NOMO-1 treated with DMSO at 0.1 percent for 48 hours (cell line): Measurements from ENCODE around the gene KLHDC4.
"Not testable (repeated sequence)": the region's sequence is repeated elsewhere in the genome, so short reads cannot be mapped to it uniquely, and the experiment has no call there.

Source experiments
- DNase-seq: peaks from one replicate; lab custom pipeline; 2025; ENCODE audit not compliant: unreplicated experiment; lab: John Stamatoyannopoulos, UW

KLHDC4 gene

DNA sequence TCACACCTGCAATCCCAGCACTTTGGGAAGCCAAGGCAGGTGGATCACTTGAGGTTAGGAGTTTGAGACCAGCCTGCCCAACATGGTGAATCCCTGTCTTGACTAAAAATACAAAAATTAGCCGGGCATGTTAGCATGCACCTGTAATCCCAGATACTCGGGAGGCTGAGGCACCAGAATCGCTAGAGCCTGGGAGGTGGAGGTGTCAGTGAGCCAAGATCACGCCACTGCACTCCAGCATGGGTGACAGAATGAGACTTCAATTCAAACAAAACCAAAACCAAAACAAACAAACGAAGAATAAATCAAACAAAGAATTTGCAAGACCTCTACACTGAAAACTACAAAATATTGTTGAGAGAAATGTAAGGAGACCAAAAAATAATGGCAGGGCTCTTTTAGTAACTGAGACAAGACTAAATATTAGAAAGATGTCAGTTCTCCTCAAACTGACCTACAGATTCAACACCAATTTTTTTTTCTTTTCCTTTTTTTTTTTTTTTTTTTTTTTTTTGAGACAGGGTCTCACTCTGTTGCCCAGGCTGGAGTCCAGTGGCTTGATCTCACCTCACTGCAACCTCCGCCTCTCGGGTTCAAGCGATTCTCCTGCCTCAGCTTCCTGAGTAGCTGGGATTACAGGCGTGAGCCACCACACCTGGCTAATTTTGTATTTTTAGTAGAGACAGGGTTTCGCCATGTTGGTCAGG is 23.1 kb upstream of the KLHDC4 start:
- not testable (repeated sequence) for DNase-seq

DNA sequence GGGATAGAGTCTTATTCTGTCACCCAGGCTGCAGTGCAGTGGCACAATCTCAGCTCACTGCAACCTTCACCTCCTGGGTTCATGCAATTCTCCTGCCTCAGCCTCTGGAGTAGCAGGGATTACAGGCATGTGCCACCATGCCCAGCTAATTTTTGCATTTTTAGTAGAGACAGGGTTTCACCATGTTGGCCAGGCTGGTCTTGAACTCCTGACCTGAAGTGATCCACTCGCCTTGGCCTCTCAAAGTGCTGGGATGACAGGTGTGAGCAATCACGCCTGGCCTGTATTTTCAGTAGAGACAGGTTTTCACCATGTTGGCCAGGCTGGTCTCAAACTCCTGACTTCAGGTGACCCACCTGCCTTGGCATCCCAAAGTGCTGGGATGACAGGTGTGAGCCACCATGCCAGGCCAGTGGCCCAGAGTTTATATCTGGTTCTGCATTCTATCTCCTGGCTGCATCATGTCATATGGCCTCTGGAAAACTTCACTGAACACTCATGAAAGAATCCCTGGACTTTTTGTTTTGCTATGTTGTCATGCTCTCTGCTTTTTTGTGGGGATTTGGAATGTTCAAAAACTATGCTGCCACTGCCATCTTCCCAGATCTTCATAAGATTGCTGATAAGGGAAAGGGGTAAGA is 21.8 kb upstream of the KLHDC4 start:
- DNase-seq, result not testable (repeated sequence)

DNA sequence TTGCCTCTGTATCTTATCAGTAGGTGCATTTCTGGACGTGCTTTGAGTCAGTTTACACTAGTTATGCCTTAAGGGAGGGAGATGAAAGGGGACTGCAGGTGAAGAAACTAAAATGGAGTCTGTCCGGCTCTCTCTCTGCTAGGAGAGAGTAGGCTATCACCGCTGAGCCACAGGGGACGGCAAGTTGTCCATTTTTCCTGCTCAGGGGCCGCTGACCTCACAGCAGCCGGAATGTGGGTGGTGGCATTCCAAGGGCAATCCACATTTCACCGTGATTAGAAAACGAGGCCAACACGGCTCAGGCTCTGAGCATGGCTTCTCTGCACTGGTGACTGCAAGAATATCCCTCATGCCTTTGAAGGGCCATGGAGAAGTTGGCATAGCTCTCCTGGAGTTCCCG is 19.0 kb upstream of the KLHDC4 start:
- DNase-seq, result no peak

DNA sequence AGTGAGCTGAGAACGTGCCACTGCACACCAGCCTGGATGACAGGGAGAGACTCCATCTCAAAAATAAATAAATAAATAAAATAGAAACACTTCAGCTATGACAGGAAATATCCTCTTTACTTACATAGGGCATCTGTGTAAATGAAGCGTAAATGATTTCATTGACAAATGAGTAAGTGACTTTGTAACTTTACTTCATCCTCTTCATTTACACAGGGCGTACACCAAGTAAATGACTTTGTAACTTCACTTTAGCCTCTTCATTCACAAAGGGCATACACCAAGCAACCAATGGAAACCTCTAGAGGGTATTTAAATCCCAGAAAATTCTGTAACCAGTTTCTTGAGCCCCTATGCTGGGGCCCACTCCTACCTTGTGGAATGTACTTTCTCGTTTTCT is 16.2 kb upstream of the KLHDC4 start:
- DNase-seq, result no peak

DNA sequence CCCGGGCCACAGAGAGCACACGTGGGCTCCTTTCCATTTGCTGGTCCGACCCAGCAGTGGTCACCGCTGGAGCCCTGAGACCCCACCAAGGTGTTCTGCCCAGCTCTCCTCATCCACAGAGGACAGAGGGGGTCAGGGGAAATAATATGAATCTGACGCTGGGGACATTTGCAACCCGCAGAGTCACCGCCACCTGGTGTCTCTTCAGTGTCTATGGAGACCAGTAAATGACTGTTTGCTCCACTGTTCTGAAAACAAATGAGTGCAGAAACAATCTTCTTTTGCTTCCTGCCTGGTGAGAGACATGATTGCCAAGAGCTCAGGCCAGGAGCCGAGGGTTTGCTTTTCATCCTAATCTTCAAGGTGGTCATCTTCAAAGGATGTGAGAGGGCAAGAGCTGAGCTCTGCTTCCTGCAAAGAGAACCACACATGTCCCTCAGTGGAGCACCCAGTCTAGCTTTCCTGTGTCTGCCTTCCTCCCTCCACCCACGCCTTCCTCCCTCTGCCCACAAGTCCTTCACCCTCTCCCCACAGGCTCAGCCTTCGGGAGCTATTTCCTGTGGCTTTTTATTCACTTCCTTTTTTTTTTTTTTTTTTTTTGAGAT is 14.7 kb upstream of the KLHDC4 start:
- DNase-seq, result peak; percentile 85

DNA sequence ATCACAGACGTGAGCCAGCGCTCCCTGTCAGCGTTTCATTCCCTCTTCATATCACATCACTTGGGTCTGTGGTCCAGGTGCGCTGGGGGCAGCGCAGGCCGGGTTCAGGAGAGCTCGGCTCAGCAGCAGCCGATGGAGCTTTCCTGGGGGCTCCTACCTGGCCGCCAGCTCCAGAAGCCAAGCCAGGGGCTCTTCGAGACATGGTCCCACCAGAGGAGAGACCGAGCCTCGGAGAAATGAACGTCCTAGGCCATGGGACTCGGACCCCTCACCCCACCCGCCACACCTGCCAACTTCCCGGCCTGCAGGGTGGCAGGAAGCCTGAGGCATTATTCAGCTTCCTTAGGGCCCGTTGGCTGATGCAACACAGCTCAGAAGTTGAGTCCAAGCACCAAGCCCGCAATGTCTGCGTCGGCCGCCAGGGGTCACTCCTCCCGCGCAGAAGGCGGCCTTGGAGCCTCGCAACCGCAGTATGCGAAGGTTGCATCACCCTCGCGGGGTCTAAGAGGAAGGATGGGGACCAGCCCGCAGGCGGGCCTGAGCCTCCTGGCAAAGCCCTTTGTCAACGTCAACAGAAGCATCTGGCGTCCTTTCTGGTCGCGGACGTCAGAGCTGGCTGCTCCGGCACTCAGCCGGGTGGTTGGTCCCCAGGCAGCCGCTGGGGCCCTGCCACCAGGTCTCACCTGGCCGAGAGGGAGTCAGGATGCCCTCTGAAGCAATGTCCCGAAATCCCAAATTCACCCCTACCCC is 13.2 kb upstream of the KLHDC4 start:
- DNase-seq, result peak; percentile 96

DNA sequence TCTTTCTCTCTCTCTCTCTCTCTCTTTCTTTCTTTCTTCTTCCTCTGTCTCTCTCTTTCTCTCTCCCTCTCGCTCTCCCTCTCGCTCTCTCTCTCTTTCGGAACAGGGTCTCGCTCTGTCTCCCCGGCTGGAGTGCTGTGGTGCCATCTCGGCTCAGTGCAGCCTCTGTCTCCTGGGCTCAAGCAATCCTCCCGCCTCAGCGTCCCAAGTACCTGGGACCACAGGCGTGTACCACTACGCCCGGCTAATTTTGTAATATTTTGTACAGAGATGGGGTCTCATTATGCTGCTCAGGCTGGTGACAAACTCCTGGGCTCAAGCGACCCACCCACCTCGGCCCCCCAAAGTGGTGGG is 12.7 kb upstream of the KLHDC4 start:
- DNase-seq, result no peak

DNA sequence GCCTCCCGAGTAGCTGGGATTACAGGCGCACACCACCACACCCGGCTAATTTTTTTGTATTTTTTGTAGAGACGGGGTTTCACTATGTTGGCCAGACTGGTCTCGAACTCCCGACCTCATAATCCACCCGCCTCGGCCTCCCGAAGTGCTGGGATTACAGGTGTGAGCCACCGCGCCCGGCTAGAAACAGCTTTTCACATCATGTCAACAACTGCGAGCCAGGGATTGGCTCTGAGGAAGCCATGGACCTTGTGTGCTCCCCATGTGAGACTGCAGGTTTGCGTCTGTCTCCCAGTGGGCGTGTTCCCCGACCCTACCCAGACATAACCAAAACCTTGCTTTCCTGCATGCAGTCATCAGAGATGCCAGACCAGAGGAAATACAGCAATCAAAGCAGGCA is 8.1 kb upstream of the KLHDC4 start:
- DNase-seq, result not testable (repeated sequence)

DNA sequence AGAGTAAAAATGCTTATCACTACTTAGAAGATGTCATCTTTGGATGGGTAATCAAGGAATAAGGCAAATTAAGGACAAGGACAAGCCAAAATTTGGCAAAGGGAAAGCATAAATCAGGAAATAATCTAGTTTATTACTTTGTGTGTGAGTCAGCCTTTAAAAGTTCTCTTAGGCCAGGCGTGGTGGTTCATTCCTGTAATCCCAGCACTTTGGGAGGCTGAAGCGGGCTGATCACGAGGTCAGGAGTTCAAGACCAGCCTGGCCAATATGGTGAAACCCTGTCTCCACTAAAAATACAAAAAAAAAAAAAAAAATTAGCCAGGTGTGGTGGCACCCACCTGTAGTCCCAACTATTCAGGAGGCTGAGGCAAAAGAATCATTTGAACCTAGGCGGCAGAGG is 1.7 kb upstream of the KLHDC4 start:
- DNase-seq, result not testable (repeated sequence)

DNA sequence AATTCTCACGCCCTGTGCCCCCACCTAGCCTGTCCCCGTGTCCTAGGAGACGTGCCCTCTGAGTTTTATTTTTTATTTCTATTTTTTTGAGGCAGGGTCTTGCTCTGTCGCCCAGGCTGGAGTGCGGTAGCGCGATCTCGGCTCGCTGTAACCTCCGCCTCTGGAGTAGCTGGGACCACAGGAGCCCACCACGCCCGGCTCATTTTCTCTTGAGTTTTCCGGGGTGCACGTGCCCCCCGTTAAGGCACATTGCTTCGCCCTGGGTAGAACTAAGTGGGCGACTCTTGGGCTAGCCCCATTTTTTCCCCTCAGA is 655 bp upstream of the KLHDC4 start:
- DNase-seq, result no peak

DNA sequence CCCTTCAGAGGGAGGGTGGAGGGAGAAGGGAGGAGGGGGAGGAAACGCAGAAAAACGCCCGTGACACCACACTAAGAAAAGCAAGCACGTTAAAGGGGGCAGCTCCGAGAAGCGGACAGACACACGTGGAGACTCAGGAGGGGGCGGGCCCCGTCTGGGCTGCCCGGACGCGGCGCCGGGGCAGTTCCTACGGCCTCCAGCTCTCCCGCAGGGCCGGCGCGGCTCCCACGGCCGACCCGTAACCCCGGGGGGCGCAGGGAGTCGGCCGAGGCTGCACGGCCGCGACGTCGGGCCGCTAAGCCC is 362 bp downstream of the KLHDC4 start:
- no peak for DNase-seq

DNA sequence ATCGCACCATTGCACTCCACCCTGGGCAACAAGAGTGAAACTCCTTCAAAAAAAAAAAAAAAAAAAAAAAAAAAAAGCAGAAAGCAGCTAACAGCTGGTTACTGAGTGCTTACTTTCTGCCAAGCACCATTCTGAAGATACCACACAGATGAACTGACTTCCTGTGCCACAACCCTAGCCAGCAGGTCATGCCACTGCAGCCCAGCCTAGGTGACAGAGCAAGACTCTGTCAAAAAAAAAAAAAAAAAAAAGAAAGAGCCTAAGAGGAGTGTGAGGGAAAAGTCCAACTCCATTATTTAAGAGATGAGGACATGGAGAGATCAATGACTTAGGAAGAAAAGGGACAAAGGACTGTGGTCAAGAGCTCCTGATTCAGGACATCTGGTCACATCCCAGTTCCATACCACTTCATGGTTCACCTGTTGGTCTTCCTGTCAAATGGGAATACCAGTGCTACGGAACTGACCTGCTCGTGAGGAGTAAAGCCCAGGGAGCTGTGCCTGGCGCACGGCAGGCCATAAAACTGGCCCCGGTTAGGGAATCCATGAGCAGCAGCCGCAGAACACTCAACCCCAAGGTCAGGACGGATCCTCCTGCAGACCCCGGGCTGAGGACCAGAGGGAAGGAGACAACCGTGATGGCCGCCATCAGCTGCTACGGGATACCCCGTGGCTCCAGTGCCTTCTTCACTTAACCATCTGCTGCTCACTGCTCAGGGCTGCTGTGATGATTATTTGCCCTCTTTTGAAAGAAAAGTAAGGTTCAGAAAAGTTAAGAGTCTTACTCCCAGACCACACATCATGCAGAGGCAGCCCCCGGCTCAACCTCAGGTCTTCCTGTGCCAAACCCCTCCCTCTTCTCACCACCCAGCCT is 950 bp downstream of the KLHDC4 start:
- no peak for DNase-seq

DNA sequence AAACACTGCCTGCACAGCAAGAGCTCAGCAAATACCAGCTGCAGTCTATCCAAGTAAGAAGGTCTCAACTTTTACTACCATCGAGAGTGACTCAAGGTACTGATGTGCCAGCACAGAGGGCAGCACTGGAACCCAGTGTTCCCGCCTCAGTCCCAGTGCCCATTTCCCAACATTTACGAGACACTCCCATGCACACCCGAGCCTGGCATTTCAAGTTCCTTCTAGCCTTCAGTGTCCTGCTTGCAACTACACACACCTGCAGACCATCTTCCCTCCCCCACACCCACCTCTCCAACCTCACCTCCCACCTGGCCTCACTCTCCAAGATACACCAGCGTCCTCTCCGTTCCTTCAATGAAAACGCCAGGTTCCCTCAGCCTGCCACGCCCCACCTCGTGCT is 3.2 kb downstream of the KLHDC4 start:
- no peak for DNase-seq

DNA sequence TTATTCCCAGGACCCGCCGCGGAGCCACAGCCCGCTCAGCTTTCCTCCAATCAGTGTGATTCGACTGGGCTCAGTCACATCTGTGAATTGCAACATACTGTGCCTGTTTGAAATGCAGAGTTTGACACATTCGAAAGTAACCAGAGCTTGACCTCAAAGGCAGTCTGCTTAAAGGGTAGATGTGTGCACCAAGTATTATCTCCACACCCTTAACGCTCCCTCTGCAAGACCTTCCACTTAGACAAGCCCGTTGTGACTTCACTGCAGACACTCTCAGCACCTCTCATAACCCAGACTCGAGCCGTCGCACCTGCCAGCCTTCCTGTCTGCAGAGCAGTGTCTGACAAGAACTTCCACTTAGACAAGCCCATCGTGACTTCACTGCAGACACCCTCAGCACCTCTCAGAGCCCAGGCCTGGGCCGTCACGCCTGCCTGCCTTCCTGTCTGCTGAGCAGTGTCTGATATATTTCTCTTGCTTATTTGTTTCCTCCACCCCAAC is 3.7 kb downstream of the KLHDC4 start:
- DNase-seq, result no peak

DNA sequence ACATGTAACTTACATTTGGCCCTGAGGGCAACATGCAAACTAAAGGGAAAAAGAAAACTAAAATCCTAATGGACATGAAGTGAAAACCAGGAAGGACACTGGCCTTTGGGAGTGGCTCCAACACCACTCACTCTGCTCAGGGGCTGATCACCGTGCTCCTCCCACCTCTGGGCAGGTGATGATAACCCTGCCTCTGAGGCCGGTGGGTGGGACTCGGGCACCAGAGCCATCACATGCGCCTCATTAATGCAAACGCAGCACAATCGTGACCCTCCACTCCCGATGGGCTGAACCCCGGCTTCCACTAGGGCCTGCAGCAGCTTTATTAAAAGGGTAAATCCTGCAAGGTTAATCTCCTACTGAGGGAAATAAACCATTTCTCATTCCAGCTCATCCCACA is 4.7 kb downstream of the KLHDC4 start:
- DNase-seq, result no peak

DNA sequence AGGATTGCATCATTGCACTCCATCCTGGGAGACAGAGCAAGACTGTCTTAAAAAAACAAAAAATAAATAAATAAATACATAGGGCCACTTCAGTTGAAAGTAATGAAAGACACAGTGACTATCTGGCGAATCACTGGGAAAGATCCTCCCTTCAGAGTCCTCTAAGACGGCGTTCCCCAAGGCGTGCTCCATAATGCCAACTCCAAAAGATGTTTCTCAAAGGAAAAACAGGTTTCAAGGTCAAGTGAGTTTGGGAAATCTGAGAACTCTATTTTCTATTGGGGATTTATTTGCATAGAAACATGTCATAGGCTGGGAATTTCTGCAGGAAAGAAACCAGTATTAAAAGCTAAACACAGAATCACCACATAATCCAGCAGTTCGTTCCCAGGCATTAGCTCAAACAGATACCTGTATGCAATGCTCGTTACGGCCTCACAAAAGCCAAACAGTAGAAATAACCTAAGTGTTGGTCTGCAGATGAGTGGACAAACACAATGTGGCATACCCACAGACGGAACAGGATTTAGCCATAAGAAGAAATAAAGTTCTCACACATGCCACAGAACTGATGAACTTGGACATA is 7.9 kb downstream of the KLHDC4 start:
- DNase-seq, result no peak

DNA sequence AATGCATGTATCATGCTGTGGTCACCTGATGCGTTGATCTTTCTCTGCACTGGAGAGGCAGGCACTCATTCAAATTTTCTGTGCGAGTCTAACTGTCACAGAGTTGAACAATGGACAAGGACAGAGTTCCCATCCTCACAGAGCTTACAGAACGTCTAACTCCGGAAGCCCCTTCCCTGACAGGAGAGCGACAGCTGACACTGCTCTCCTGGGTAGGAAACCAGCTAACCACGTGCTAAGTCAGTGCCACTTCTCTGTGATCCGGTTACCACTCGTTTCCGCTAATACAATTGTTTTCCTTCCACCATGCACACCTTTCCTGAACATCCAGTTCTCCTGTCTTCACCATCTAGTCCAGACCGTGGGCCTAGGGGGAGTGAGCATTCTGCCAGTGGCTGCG is 11.3 kb downstream of the KLHDC4 start:
- no peak for DNase-seq

DNA sequence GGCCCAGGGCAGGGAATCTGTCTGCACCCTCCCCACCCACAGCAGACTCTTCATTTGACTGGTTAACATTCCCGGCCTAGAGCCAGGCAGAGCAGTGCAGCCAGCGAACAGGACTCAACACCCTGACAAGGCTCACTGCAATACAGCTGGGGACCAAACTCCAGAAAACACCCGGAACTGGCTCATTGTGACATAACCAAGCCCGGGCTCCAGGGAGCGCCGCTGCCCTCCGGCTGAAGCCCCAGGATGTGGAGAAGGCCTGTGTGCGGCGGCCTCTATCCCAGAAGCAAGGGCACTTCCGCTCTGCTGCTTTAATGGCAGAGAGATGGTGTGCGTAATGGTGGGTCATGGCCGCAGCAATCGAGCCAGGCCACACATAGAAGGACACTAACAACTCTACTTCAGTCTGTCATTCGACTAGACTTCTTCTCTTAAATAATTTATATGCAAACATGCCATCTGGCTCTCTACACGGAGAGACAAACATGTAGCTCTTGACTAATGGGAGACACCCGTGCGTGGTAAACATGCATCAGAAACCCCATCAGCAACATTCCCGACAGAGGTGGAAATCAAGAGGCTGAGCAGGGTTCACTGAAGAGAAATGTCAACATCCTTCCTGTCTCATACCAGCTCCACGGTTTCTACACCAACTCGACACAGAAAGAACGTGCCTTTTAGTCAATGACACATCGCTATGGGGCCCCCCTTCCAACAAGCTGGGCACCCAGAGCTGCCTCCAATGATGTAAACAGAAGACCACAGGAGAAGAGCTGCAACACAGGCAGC is 18.0 kb downstream of the KLHDC4 start:
- DNase-seq, result no peak

DNA sequence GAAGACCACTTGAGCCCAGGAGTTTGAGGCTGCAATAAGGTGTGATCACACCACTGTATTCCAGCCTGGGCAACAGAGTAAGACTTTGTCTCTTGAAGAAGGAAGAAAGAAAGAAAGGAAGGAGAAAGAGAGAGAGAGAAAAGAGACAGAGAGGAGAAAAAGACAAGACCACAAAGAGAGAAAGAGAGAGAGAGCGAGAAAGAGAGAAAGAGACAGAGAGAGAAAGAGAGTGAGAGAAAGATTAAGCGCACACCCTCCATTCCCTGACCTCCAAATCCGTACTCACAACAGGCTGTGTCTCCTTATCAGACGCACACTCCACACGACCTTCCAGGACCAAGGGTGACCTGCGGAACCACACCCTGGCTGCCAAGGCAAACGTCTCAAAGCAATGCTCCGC is 19.6 kb downstream of the KLHDC4 start:
- no peak for DNase-seq
